ENCODE measurements around the gene KCNN1.

KCNN1 gene

DNA sequence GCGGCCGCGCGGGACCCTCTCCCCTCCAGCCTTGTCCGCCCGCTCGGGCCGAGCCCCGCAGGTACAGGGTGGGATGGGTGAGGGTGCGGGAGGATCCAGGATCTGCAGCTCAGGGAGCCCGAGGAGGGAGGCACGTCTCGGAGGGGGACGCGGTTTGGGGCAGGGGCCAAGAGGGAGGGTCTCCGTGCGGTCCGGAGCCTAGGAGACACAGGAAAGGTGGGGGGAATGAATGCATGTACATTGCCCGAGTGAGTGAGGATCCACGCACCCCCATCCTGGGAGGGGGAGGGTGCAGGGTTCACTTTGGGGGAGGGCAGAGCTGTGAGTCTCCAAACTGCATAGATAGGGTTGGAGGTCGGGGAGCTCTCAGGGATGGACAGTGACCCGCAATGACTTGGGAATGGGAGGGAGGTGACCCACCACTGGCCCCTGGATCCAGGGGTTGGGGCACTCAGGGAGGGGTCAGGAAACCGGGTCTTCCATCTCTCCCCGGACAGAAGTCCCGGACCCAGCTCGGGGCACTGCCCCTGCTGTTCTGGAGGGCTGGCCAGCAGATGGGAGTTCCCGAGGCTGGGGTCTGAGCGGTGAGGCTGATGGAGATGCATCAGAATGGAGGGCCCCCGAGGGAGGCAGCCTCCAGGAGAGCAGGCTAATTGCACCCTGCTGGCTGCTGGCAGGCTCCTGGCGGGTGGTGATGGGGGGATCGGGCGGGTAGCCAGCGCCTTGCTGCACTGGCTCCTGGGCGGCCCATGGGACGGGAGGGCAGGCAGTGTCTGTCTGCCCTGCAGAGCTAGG lies 547 bp downstream of the KCNN1 start:
- H3K4me3 ChIP-seq (ENCODE audit: low read depth, low read length) = no peak overlapping the region
- TF ChIP-seq, protein P1, sequence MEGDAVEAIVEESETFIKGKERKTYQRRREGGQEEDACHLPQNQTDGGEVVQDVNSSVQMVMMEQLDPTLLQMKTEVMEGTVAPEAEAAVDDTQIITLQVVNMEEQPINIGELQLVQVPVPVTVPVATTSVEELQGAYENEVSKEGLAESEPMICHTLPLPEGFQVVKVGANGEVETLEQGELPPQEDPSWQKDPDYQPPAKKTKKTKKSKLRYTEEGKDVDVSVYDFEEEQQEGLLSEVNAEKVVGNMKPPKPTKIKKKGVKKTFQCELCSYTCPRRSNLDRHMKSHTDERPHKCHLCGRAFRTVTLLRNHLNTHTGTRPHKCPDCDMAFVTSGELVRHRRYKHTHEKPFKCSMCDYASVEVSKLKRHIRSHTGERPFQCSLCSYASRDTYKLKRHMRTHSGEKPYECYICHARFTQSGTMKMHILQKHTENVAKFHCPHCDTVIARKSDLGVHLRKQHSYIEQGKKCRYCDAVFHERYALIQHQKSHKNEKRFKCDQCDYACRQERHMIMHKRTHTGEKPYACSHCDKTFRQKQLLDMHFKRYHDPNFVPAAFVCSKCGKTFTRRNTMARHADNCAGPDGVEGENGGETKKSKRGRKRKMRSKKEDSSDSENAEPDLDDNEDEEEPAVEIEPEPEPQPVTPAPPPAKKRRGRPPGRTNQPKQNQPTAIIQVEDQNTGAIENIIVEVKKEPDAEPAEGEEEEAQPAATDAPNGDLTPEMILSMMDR (IDR thresholded peaks at IDR 0.05; ENCODE audit: low read depth, low read length) = no peak

GRCh38 chr19:17968362-17968761 lies 1.5 kb downstream of the KCNN1 start:
- TF ChIP-seq, protein P1 (IDR thresholded peaks at IDR 0.05; ENCODE audit: low read depth, low read length) = no peak
- H3K4me3 ChIP-seq (ENCODE audit: low read depth, low read length) = no peak overlapping the region

GRCh38 chr19:17969096-17969792 lies 2.3 kb downstream of the KCNN1 start:
- TF ChIP-seq, protein P1 (IDR thresholded peaks at IDR 0.05; ENCODE audit: low read depth, low read length) = no peak
- no peak overlapping the region for H3K4me3 ChIP-seq (ENCODE audit: low read depth, low read length)

DNA sequence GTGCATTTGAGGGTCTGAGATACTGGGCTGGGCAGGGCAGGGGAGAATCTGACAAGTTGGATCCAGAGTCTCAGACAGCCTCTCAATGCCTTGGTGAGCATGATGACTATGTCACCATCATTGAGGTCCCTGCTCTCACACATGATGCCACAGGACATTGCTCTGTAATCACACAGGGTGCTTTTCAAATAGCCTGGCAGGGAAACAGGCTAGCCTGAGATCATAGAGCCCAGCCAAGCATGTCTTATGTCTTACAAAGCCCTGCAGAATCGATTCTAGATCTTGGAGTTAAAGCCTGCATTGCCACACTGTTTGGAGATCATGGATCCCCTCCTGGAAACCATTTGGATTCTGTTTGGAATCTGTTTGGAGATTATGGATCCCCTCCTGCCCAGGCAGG lies 5.3 kb downstream of the KCNN1 start:
- TF ChIP-seq, protein P1 (IDR thresholded peaks at IDR 0.05; ENCODE audit: low read depth, low read length) = no peak
- H3K4me3 ChIP-seq (ENCODE audit: low read depth, low read length) = no peak overlapping the region

DNA sequence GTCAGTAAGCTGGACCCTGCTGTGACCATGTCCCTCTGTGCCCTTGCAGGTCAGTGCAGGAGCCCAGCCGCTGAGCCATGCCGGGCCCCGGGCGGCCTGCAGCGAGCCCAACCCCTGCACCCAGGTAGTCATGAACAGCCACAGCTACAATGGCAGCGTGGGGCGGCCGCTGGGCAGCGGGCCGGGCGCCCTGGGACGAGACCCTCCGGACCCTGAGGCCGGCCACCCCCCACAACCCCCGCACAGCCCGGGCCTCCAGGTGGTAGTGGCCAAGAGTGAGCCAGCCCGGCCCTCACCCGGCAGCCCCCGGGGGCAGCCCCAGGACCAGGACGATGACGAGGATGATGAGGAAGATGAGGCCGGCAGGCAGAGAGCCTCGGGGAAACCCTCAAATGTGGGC lies 6.9 kb downstream of the KCNN1 start:
- H3K4me3 ChIP-seq (ENCODE audit: low read depth, low read length) = no peak overlapping the region
- TF ChIP-seq, protein P1 (IDR thresholded peaks at IDR 0.05; ENCODE audit: low read depth, low read length) = no peak

GRCh38 chr19:17974551-17974950 lies 7.6 kb downstream of the KCNN1 start:
- H3K4me3 ChIP-seq (ENCODE audit: low read depth, low read length) = no peak overlapping the region
- TF ChIP-seq, protein P1 (IDR thresholded peaks at IDR 0.05; ENCODE audit: low read depth, low read length) = no peak

GRCh38 chr19:17975032-17975431 lies 8.1 kb downstream of the KCNN1 start:
- TF ChIP-seq, protein P1 (IDR thresholded peaks at IDR 0.05; ENCODE audit: low read depth, low read length) = no peak
- no peak overlapping the region for H3K4me3 ChIP-seq (ENCODE audit: low read depth, low read length)

Data from WI38 (cell line).